Activated gamma-delta T cell (primary cell): Measurements from ENCODE around the gene SLC30A1.
"Not testable (repeated sequence)": the region's sequence is repeated elsewhere in the genome, so short reads cannot be mapped to it uniquely, and the experiment has no call there.

Experiments
- DNase-seq: peaks from one replicate; lab custom pipeline; 2025; lab: John Stamatoyannopoulos, UW

The SLC30A1 gene

GRCh38 chr1:211583011-211583992 is 4.3 kb upstream of the SLC30A1 start:
- DNase-seq: no peak

GRCh38 chr1:211581526-211581925 is 2.6 kb upstream of the SLC30A1 start:
- no peak for DNase-seq

GRCh38 chr1:211580303-211580687 is 1.3 kb upstream of the SLC30A1 start:
- DNase-seq: no peak

- DNase-seq: peak; percentile 83
Observed at GRCh38 chr1:211579440-211580302, 710 bp upstream of the SLC30A1 start.

- peak; percentile 58 for DNase-seq
Observed at GRCh38 chr1:211577819-211578639, 932 bp downstream of the SLC30A1 start.

- DNase-seq: no peak
Observed at GRCh38 chr1:211577277-211577818, 1.6 kb downstream of the SLC30A1 start.

GRCh38 chr1:211576717-211577116 is 2.2 kb downstream of the SLC30A1 start:
- DNase-seq: no peak

GRCh38 chr1:211574705-211575104 is 4.3 kb downstream of the SLC30A1 start:
- no peak for DNase-seq

GRCh38 chr1:211571998-211572397 is 7.0 kb downstream of the SLC30A1 start:
- DNase-seq: no peak

- DNase-seq: not testable (repeated sequence)
Observed at GRCh38 chr1:211570378-211570777, 8.6 kb downstream of the SLC30A1 start.

- no peak for DNase-seq
Observed at GRCh38 chr1:211566431-211567025, 12.4 kb downstream of the SLC30A1 start.

- DNase-seq: no peak
Observed at GRCh38 chr1:211564084-211564483, 14.9 kb downstream of the SLC30A1 start.

GRCh38 chr1:211559222-211560010 is 19.5 kb downstream of the SLC30A1 start:
- no peak for DNase-seq

GRCh38 chr1:211557894-211558625 is 20.9 kb downstream of the SLC30A1 start:
- DNase-seq: no peak

GRCh38 chr1:211553549-211553948 is 25.4 kb downstream of the SLC30A1 start:
- no peak for DNase-seq

- no peak for DNase-seq
Observed at GRCh38 chr1:211551638-211552460, 27.1 kb downstream of the SLC30A1 start.

GRCh38 chr1:211549092-211549711 is 29.8 kb downstream of the SLC30A1 start:
- DNase-seq: no peak
